Hindlimb muscle (tissue), 1 donor: ENCODE data around the gene UNC5CL. TPM values are rescaled to one million over a fixed set of nuclear protein-coding genes. Genes with fewer than 3 reads are reported as not detected.
A peak's percentile ranks its signal among the peaks of the same experiment; 100 is the strongest.

Experiments used
- DNase-seq: peaks from one replicate; pipeline ENCODE4 v3.0.0-alpha.2; 2013
- polyA plus RNA-seq: library from polyadenylated mRNA; unstranded; fragments of 120-200 nt; gene quantifications from one replicate; pipeline ENCODE4 v1.2.1, GENCODE V29; 2013; ENCODE audit not compliant: insufficient read length

UNC5CL gene
- polyA plus RNA-seq, 1 donor, result 4.1 TPM

- no peak for DNase-seq
Measured at GRCh38 chr6:41062056-41062455, 23.0 kb upstream of the UNC5CL start.

- no peak for DNase-seq
Measured at GRCh38 chr6:41061196-41061726, 22.2 kb upstream of the UNC5CL start.

GRCh38 chr6:41059556-41059955, 20.5 kb upstream of the UNC5CL start:
- no peak for DNase-seq

- DNase-seq, result no peak
Measured at GRCh38 chr6:41058783-41059181, 19.8 kb upstream of the UNC5CL start.

GRCh38 chr6:41056768-41057490, 17.9 kb upstream of the UNC5CL start:
- DNase-seq, result no peak

GRCh38 chr6:41055149-41055548, 16.1 kb upstream of the UNC5CL start:
- no peak for DNase-seq

- DNase-seq, result no peak
Measured at GRCh38 chr6:41054511-41054910, 15.5 kb upstream of the UNC5CL start.

- DNase-seq, result peak; percentile 31
Measured at GRCh38 chr6:41053041-41053440, 14.0 kb upstream of the UNC5CL start, which contains the start of gene APOBEC2. Gene APOBEC2 (plus strand): TSS chr6:41053202. CDS start chr6:41053348, 146 bp downstream.

GRCh38 chr6:41051873-41052272, 12.9 kb upstream of the UNC5CL start:
- DNase-seq, result no peak

GRCh38 chr6:41050536-41050935, 11.5 kb upstream of the UNC5CL start:
- no peak for DNase-seq

- no peak for DNase-seq
Measured at GRCh38 chr6:41049955-41050354, 10.9 kb upstream of the UNC5CL start.

GRCh38 chr6:41049521-41049920, 10.5 kb upstream of the UNC5CL start:
- DNase-seq, result no peak

GRCh38 chr6:41047745-41048732, 9.0 kb upstream of the UNC5CL start:
- DNase-seq, result no peak

GRCh38 chr6:41047306-41047705, 8.3 kb upstream of the UNC5CL start:
- no peak for DNase-seq

- no peak for DNase-seq
Measured at GRCh38 chr6:41046084-41046483, 7.1 kb upstream of the UNC5CL start.

- DNase-seq, result no peak
Measured at GRCh38 chr6:41045664-41046063, 6.6 kb upstream of the UNC5CL start.

GRCh38 chr6:41043151-41043550, 4.1 kb upstream of the UNC5CL start:
- no peak for DNase-seq

GRCh38 chr6:41042226-41043055, 3.4 kb upstream of the UNC5CL start, which contains the start of gene TSPO2:
Gene TSPO2 (plus strand): TSS chr6:41042467. CDS start chr6:41042986, 519 bp downstream.
- no peak for DNase-seq

- no peak for DNase-seq
Measured at GRCh38 chr6:41040940-41041536, 2.0 kb upstream of the UNC5CL start.

GRCh38 chr6:41040101-41040939, 1.3 kb upstream of the UNC5CL start:
- no peak for DNase-seq

- no peak for DNase-seq
Measured at GRCh38 chr6:41038205-41038604, 816 bp downstream of the UNC5CL start.
